GM12874 (cell line): ENCODE data around the gene ILDR1.

Experiments
- TF ChIP-seq, protein P1 (sequence below): IDR thresholded peaks from 2 replicates; pipeline ENCODE4 v1.5.1; 2011; ENCODE audit warnings: low read depth, mild to moderate bottlenecking, control low read depth, low read length, moderate library complexity; ENCODE audit not compliant: insufficient read depth

ILDR1 gene

DNA sequence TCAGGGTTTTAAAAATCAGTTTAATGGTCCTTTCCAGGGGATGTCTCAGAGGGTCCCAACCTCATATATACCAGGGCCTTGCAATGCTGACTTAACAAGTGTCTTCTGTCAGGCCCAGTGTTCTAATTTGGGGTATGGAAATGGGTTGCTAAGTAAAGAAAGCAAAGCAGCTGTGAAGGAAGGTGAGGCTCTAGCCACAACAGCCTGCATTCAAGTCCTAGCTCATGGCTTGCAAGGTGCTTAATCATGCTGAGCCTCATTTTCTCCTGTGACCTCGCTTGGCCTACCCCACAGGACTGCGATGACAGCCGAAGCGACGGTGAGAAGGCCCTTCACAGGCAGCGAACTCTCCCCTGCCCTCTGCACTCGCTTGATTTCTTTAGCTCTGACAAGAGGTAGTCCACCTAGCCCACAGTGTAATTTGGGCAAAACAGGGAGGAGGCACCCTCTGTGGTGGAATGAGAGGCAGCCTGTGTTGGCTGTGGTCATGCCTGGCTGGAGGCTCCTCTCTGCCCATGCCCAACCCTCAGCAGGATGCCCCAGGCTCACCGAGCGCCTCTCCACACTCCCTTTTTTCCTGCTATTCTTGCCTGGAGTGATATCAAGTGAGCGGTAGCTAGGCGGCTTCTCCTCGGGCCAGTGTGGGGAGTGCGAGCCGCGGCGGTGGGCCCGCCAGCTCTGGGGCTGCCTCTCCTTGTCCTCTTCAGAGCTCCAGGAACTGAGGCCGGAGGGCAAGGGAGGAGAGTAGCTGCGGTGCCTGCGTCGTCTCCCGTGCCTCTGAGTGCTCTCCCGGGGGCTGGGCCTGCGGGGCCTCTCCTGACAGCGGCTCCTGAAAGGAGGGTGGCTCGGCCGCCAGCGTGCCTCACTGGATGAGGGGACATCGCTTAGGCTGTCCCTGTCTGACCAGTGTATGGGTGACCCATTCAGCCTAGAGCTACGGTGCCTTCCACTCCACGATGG, 29.2 kb downstream of the ILDR1 start:
- TF ChIP-seq, protein P1, sequence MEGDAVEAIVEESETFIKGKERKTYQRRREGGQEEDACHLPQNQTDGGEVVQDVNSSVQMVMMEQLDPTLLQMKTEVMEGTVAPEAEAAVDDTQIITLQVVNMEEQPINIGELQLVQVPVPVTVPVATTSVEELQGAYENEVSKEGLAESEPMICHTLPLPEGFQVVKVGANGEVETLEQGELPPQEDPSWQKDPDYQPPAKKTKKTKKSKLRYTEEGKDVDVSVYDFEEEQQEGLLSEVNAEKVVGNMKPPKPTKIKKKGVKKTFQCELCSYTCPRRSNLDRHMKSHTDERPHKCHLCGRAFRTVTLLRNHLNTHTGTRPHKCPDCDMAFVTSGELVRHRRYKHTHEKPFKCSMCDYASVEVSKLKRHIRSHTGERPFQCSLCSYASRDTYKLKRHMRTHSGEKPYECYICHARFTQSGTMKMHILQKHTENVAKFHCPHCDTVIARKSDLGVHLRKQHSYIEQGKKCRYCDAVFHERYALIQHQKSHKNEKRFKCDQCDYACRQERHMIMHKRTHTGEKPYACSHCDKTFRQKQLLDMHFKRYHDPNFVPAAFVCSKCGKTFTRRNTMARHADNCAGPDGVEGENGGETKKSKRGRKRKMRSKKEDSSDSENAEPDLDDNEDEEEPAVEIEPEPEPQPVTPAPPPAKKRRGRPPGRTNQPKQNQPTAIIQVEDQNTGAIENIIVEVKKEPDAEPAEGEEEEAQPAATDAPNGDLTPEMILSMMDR = no peak

DNA sequence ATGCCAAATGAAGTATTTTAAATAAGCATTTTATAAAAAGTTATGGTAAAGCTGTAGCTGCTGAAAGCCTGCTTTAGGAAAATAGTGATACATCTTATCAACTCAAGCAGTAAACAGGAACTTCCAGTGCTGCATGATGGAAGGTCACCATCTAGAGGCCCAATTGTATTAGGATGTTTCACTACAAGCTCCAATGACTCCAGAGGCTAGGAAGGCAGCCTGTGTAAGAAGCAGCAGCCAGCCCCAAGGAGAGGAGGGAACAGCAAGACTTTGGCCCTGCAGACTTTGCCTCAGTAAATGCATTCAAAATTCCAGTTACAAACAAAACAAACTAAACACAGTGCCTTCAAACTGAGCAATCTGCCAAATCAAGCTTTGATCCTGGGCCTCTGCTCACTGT, 32.1 kb downstream of the ILDR1 start:
- TF ChIP-seq, protein P1 = no peak

GRCh38 chr3:121988146-121988545, 33.9 kb downstream of the ILDR1 start:
- TF ChIP-seq, protein P1 = no peak

GRCh38 chr3:121985846-121986245, 36.2 kb downstream of the ILDR1 start:
- TF ChIP-seq, protein P1 = no peak

- TF ChIP-seq, protein P1 = no peak
Observed at GRCh38 chr3:121981473-121981872, 40.6 kb downstream of the ILDR1 start.

- TF ChIP-seq, protein P1 = no peak
Observed at GRCh38 chr3:121980450-121980796, 41.6 kb downstream of the ILDR1 start.

DNA sequence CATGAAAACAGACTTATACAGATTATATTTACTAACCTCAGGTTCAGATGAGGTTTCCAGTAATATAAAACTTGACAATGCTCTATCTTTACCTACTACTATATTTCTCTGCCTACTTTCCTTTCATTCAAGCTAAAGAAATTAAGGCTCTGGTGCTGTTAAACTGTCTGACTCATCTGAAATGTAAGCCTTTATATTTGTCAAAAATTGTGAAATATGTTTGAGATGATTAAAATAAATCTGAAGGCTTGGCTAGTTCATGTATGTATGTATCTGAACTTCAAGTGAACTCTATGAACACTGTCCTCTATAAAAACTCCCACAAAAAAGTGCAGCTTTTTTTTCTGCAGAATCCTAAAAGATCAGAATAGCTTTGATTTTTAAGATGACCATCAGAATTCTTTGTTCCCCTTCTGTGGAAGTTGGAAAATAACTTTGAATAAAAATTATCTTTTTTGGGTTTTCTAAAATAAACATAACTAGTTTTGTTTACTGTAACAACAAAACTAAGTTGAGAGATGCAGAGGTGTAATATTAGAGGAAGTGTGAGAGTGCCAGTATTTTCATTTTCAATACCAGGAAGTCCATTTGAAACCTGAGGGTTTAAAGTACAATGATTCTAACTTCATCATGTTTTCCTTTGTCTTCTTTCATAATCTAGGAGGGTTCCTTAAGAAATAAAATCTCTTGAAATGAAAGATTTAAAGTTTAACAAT, 42.2 kb downstream of the ILDR1 start:
- TF ChIP-seq, protein P1 = no peak
